ENCODE measurements around the gene METTL23.

Gene METTL23

DNA sequence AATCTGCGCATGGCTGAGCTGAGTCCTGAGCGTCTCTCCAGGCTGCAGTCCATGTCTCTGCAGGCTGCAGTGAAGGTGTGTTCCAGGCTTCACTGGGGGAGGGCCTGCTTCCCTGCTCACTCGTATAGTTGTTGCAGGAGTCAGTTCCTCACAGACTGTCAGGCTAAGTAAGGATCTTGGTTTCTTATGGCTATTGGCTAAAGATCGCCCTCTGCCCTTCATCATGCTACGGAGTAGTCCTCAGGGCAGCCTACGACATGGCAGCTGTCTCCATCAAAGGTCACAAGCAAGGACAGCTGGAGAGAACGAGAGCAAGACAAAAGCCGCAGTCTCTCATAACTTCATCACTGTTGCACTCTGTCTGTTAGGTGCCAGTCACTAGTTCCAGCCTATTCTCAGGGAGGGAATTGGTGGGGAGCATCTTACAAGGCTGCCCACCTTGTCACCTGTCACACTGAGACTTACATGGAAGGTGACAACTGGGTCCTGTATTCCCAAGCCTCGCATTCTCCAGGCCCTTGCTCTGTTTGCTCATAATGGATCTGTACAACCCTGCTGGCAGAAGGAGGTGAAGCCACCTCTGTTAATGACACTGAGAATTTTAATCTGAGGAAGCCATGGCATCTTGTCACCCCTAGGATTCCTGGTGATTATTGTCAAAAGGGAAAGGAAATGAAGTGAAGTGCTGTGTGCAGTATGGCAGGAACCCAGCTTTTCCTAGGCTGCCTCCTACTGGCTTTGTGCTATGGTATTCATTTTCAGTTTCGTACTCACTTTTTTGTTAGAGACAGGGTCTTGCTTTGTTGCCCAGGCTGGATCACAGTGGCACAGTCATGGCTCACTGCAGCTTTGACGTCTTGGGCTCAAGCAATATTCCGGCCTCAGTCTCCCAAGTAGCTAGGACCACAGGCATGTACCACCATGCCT, 54.7 kb downstream of the METTL23 start:
- DNase-seq, result no peak

DNA sequence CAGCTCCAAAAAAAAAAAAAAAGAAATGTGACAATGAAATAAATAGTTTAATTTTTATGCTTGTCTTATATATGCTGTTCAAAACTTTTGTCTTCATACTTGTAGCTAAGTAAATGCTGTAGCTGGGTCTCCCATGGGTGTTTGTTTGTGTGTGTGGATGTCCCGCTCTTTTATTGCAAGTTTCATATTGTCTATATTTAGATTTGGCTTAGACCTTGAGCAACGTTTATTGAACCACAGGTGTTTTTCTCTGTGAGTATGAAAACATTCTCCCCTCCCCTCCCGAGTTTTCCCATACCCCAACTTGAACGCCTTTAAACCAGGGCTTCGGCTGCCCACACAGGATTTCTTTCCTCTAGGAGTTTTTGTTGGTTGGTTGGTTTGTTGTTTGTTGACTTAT, 56.5 kb downstream of the METTL23 start:
- DNase-seq, result no peak
